Upper lobe of left lung (tissue), 4 donors: ENCODE results near the gene SFTA2.

ENCODE experiments used
- CTCF ChIP-seq, 6 experiments: fragments of 450-650 bp in 4 of 6; fragments of 200-600 bp in 2 of 6; sonication (generic) in 2 of 6; IDR thresholded peaks; one replicate each; pipeline ENCODE4 v1.5.1; 2016 to 2019; ENCODE audit warnings: antibody characterized with exemption in 6 of 6
- EP300 ChIP-seq, 4 donors: sonication (generic); formaldehyde crosslinking; IDR thresholded peaks; one replicate each; pipeline ENCODE4 v1.5.1; 2017; ENCODE audit warnings: antibody characterized with exemption in 4 of 4, control low read depth in 2 of 4

- TF ChIP-seq EP300 (IDR thresholded peaks at IDR 0.05), result no peak
- no peak for TF ChIP-seq CTCF (IDR thresholded peaks at IDR 0.05)
Observed at GRCh38 chr6:30889496-30889885, 42.5 kb downstream of the SFTA2 start.
